A673 (cell line): ENCODE results near the gene CYP26C1. TPM values are rescaled to one million over a fixed set of nuclear protein-coding genes. Genes with fewer than 3 reads are reported as not detected.

Source experiments
- BruUV-seq: library from RNA; stranded (reverse); fragments of 400-500 nt; replicated peaks from 2 replicates; lab custom pipeline; 2021; lab: Mats Ljungman, UMichigan
- CTCF ChIA-PET: fragments of 300-600 bp; sonication (Branson Sonifier 250); formaldehyde crosslinking; loops from one replicate; lab custom pipeline; 2022; ENCODE audit warnings: antibody characterized with exemption; lab: Charles Lee
- POLR2A ChIA-PET: fragments of 300-600 bp; sonication (Branson Sonifier 250); formaldehyde crosslinking; loops from one replicate; lab custom pipeline; 2022; ENCODE audit warnings: antibody characterized with exemption; ENCODE audit not compliant: low non-redundant PET; lab: Charles Lee
- DNase-seq: peaks from one replicate; pipeline ENCODE4 v3.0.0-alpha.2; 2015; ENCODE audit warnings: low spot score
- H3K27ac ChIP-seq: fragments of 200-600 bp; sonication (generic); 2 replicates; pipeline ENCODE4 v1.5.1; 2016; ENCODE audit warnings: mixed run types, low read depth, mild to moderate bottlenecking, mixed read lengths, antibody characterized with exemption, low read length; ENCODE audit not compliant: poor library complexity, severe bottlenecking
- H3K27me3 ChIP-seq: fragments of 200-600 bp; sonication (generic); replicated peaks from 2 replicates; pipeline ENCODE4 v1.6.1; 2017; ENCODE audit warnings: mixed run types, low read depth, mild to moderate bottlenecking, mixed read lengths, antibody characterized with exemption, low read length; ENCODE audit not compliant: insufficient read depth, poor library complexity
- H3K36me3 ChIP-seq: fragments of 200-600 bp; sonication (generic); 2 replicates; pipeline ENCODE4 v1.6.1; 2016; ENCODE audit warnings: mixed run types, mild to moderate bottlenecking, mixed read lengths, antibody characterized with exemption, low read length; ENCODE audit not compliant: insufficient read depth, poor library complexity, severe bottlenecking
- H3K4me1 ChIP-seq: fragments of 200-600 bp; sonication (generic); 2 replicates; pipeline ENCODE4 v1.6.1; 2017; ENCODE audit warnings: mixed run types, mild to moderate bottlenecking, mixed read lengths, antibody characterized with exemption, low read length; ENCODE audit not compliant: insufficient read depth, poor library complexity, severe bottlenecking
- H3K4me3 ChIP-seq: fragments of 200-600 bp; sonication (generic); 2 replicates; pipeline ENCODE4 v1.5.1; 2016; ENCODE audit warnings: low read depth, mixed run types, mild to moderate bottlenecking, mixed read lengths, low read length; ENCODE audit not compliant: poor library complexity, severe bottlenecking
- H3K9me3 ChIP-seq: fragments of 200-600 bp; sonication (generic); 2 replicates; pipeline ENCODE4 v1.6.1; 2016; ENCODE audit warnings: mixed run types, low read depth, mild to moderate bottlenecking, mixed read lengths, antibody characterized with exemption, low read length; ENCODE audit not compliant: poor library complexity, severe bottlenecking
- EZH2 ChIP-seq: fragments of 200-600 bp; sonication (generic); IDR thresholded peaks from 2 replicates; pipeline ENCODE4 v1.6.1; 2017; ENCODE audit warnings: borderline replicate concordance, low read depth, mild to moderate bottlenecking, mixed read lengths, antibody characterized with exemption, low read length; ENCODE audit not compliant: poor library complexity, severe bottlenecking
- intact Hi-C: fragments of 100-400 bp; cut with micrococcal nuclease; formaldehyde crosslinking; loops from one replicate; pipeline ENCODE4 v1.10.0; 2022; ENCODE audit not compliant: unreplicated experiment
- total RNA-seq: library from RNA; stranded (reverse); gene quantifications from 2 replicates; pipeline ENCODE4 v1.2.3, GENCODE V29; 2021
- TF ChIP-seq, protein P1 (sequence below): fragments of 300-800, 200-600 bp; sonication (generic); conservative IDR thresholded peaks from 2 replicates; pipeline ENCODE4 v1.5.1; 2017; ENCODE audit warnings: low read depth, mild to moderate bottlenecking, antibody characterized with exemption, low read length, moderate library complexity, mixed read lengths

Gene CYP26C1
- total RNA-seq, 1 experiment from 2014 or later, result 0.13 TPM

DNA sequence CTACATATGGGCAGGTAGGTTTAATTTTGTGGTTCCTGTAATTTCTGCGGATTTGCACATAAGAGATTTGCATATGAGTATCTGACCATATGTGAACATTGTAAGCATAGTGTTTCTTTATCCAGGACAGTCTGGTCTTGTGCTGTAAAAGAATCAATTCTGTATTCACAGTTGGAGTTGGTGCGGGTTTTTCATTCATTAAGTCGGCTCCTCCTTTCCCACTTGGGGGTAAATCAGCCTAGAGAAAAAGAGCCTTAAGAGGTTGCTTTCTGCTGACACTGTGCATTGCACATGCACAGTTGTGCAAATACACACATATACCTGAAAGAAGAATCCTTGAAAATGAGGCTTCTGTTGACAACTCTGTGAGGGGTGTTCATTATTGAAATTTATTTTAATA is 6.1 kb upstream of the CYP26C1 start:
- Histone ChIP-seq H3K36me3 (no peaks in the 10 kb centered on the region), H3K9me3 (no peaks in the 10 kb centered on the region), H3K27me3 (no peaks in the 10 kb centered on the region), H3K4me1 (peaks cover 4% of the 10 kb centered on the region), H3K4me3 (no peak overlapping the region), H3K27ac (no peak overlapping the region)
- intact Hi-C loops, result no loop called here
- no peak for DNase-seq
- POLR2A ChIA-PET, result no interaction called here
- TF ChIP-seq EZH2, result no peak
- TF ChIP-seq, protein P1, sequence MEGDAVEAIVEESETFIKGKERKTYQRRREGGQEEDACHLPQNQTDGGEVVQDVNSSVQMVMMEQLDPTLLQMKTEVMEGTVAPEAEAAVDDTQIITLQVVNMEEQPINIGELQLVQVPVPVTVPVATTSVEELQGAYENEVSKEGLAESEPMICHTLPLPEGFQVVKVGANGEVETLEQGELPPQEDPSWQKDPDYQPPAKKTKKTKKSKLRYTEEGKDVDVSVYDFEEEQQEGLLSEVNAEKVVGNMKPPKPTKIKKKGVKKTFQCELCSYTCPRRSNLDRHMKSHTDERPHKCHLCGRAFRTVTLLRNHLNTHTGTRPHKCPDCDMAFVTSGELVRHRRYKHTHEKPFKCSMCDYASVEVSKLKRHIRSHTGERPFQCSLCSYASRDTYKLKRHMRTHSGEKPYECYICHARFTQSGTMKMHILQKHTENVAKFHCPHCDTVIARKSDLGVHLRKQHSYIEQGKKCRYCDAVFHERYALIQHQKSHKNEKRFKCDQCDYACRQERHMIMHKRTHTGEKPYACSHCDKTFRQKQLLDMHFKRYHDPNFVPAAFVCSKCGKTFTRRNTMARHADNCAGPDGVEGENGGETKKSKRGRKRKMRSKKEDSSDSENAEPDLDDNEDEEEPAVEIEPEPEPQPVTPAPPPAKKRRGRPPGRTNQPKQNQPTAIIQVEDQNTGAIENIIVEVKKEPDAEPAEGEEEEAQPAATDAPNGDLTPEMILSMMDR, result no peak
- CTCF ChIA-PET, result no interaction called here
- no TSS peak for BruUV-seq

DNA sequence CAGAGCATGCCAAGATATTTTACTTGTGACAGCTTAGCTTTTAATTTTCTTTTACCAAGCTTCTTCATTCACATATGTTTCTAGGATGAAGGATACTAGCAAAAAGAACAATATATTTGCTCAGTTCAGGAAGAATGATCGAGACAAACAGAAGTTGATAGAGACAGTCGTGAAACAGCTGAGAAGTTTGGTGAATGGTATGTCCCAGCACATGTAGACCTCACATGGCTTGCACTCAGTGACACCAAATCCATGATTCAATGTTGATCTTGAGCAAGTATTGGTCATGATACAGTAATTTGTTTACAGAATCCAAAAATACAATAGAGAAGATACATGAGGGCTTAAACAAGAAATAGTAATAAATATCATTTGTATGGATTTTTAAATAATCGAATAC is 2.5 kb upstream of the CYP26C1 start:
- no peaks in the 10 kb centered on the region for H3K9me3 ChIP-seq
- peaks cover 4% of the 10 kb centered on the region for H3K4me1 ChIP-seq
- H3K27ac ChIP-seq, result no peak overlapping the region
- TF ChIP-seq, protein P1, result no peak
- TF ChIP-seq EZH2, result no peak
- no peak overlapping the region for H3K4me3 ChIP-seq
- no peaks in the 10 kb centered on the region for H3K27me3 ChIP-seq
- no TSS peak for BruUV-seq
- ChIA-PET CTCF (interaction anchor here (1.0 kb wide), 1 partner anchor 51 kb away, joined by 3 read pairs; no protein-coding TSS in a partner anchor), POLR2A (no interaction called here)
- no peak for DNase-seq
- intact Hi-C loops, result no loop called here
- H3K36me3 ChIP-seq, result no peaks in the 10 kb centered on the region

GRCh38 chr10:93060887-93061593 is 442 bp downstream of the CYP26C1 start:
- Histone ChIP-seq H3K27ac (no peak overlapping the region), H3K27me3 (peaks cover 17% of the 10 kb centered on the region), H3K9me3 (no peaks in the 10 kb centered on the region), H3K4me3 (no peak overlapping the region), H3K36me3 (no peaks in the 10 kb centered on the region), H3K4me1 (no peaks in the 10 kb centered on the region)
- no TSS peak for BruUV-seq
- intact Hi-C loops, result no loop called here
- DNase-seq, result no peak
- TF ChIP-seq EZH2, result no peak
- TF ChIP-seq, protein P1, result no peak
- POLR2A ChIA-PET, result interaction anchor here (0.6 kb wide), 1 partner anchor 52 kb away, joined by 4 read pairs; no protein-coding TSS in a partner anchor
- CTCF ChIA-PET, result no interaction called here
